HG02885 (cell line): ENCODE measurements around the gene EMD.

ENCODE experiments used
- ATAC-seq: cut with Tn5 transposase; IDR thresholded peaks from one replicate; pipeline ENCODE4 v1.9.1; 2021; ENCODE audit warnings: mild to moderate bottlenecking; ENCODE audit not compliant: unreplicated experiment, poor library complexity

The EMD gene

GRCh38 chrX:154370300-154371016 is 8.6 kb upstream of the EMD start:
- ATAC-seq, result no peak

DNA sequence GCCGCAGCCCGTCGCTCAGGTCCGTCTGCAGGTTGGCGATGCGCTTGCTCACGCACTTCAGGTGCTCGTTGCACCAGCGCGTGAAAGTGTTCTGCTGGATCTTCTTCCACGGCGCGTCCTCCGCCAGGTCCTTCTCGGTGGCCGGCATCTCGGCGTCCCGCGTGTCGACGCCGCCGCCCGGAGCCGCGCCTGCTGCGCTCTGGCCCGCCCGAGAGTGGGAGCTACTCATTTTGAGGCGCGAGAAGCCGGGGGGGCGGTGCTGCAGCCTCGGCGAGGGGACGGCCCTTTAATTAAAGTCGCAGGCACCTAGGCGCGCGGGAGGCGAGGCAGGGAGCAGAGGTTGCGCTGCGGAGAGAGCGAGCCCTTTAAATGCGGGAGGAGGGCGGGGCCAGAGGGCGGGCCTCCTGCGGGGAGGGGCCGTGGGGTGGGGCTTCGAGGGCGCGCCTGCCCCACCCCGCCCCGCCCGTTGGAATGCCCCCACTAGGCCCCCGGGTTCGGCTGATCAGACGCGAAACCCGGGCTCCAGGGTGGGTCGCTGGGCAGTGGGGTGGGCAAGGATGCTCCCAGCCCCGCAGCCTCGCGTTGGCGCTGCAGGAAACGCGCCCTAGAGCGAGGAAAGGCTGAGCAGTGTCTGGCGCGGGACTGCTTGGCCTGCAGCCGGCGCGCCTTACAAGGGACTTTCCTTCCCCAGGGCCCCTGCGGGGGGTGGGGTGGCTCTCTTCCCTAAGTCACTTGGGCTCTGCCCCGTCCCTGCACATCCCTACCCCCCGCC is 7.9 kb upstream of the EMD start:
- peak; percentile 72 for ATAC-seq

- peak; percentile 13 for ATAC-seq
Observed at GRCh38 chrX:154371789-154372300, 7.2 kb upstream of the EMD start.

DNA sequence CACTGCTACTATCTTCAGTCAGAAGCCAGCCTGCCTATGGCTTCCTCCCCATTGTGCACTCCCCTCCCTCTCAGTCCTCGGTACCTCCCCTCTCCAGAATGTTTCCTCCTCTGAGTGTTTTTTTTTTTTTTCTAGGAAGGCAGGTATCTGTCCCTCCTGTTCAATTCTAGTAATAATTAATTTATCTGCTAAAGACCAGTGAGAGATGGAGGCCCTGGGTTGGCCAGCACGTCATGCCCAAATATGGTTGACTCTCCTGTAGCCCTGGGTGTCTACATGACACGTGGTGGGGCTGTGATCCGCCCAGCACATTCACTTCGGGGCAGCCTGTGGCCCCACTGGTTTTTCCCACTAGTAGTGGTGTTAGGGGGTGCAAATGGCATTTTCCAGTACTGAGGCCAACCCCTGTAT is 6.5 kb upstream of the EMD start:
- ATAC-seq, result no peak

- no peak for ATAC-seq
Observed at GRCh38 chrX:154373340-154374306, 5.5 kb upstream of the EMD start.

GRCh38 chrX:154374313-154375155 is 4.6 kb upstream of the EMD start, which contains the start of gene FLNA:
Gene FLNA, minus strand, starts transcription at chrX:154374634. Its CDS starts 3,389 bp downstream, at chrX:154371245.
- ATAC-seq, result no peak

GRCh38 chrX:154375156-154375504 is 4.0 kb upstream of the EMD start:
- no peak for ATAC-seq

- no peak for ATAC-seq
Observed at GRCh38 chrX:154376774-154377173, 2.3 kb upstream of the EMD start.

- peak; percentile 1 for ATAC-seq
Observed at GRCh38 chrX:154378059-154378798, 866 bp upstream of the EMD start.

- no peak for ATAC-seq
Observed at GRCh38 chrX:154379569-154379951, 465 bp downstream of the EMD start.

DNA sequence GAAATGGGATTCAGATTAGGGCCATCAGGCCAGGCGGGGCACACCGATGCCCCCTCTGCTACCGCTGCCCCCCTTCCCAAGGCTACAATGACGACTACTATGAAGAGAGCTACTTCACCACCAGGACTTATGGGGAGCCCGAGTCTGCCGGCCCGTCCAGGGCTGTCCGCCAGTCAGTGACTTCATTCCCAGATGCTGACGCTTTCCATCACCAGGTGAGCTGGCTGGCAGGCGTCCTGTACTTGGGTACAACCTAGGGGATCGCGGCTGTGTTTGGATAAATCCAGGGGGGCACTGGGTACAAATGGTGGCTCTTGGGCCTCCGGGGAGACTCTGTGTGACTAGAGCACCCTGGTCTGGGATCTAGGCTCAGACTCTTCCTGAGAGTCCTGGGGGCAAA is 1.1 kb downstream of the EMD start:
- no peak for ATAC-seq

DNA sequence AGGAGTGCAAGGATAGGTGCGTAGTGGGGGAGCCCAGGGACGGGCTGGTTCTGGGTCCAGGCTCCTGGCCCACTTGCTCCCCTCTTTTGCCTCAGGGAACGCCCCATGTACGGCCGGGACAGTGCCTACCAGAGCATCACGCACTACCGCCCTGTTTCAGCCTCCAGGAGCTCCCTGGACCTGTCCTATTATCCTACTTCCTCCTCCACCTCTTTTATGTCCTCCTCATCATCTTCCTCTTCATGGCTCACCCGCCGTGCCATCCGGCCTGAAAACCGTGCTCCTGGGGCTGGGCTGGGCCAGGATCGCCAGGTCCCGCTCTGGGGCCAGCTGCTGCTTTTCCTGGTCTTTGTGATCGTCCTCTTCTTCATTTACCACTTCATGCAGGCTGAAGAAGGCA is 1.7 kb downstream of the EMD start:
- no peak for ATAC-seq

DNA sequence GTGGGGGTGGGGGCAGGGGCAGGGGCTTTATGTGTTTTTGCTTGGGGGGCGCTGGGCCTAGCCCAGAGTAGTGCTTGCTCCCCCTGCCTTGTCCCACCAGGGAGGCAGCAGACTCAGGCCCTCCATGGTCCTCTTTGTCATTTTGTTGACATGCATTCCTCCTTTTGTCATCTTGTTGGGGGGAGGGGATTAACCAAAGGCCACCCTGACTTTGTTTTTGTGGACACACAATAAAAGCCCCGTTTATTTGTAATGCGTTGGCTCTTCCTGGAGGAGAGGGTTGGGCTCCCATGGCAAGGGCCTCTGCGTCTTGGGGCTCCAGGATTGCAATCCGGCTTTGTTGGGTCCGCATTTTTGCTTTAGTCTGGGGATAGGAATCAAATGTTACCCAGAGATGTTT is 2.2 kb downstream of the EMD start:
- no peak for ATAC-seq

GRCh38 chrX:154382483-154383069 is 3.5 kb downstream of the EMD start:
- no peak for ATAC-seq

GRCh38 chrX:154383359-154384283 is 4.5 kb downstream of the EMD start:
- no peak for ATAC-seq

DNA sequence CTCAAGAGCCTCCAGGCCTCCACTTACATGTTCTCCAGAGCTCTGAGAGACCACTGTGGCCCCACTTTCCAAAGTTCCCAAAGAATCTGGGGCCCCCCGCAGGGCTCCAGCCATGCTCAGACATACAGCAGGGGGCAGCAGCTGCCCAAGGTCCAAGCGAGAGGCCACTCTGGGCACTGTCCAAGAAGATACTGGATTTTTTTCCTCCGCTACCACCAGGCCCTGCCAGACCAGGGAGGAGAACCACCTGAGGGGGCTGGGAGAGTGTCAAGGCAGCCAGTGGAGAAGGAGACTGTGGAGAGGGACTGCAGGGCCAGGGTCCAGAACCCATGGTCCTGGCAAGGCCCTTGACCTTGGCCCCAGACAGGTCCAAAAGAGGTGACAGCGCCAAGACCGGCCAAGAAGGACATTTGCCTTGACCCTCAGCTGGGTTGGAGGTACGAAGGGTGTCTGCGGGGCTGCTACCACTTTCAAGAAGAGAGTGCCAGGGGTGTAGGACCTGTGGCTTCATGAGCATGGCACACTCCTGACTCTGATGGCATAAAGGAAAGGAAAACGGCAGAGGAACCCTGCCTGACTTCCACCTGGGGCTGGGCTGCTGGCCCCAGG is 5.3 kb downstream of the EMD start:
- no peak for ATAC-seq

DNA sequence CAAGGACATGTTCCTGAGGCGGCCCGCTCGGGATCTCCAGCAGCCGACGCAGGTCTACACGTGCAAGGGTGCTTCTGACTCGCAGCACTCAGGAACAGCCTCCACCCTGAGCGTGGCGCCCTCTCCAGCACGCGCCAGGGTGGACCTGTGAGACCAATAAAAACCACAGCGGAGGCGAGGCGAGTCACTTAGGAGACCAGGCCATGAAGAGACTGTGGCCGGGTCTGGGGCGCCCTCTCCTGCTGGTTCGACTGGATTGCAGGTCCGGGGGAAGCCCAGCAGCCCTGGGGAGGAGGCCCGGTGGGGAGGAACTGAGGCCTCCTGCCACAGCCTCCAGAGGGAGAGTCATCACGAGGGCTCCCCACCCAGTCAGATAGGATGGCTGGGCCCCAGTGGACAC is 9.0 kb downstream of the EMD start:
- ATAC-seq, result peak; percentile 30
